ENCODE results near the gene ANKS6.

- TF ChIP-seq CTCF (IDR thresholded peaks at IDR 0.05) (no peak), POLR2A (IDR thresholded peaks at IDR 0.05) (no peak)
Observed at GRCh38 chr9:98709968-98710965, 86.1 kb downstream of the ANKS6 start.

Data from stomach (tissue), 4 donors.